ENCODE measurements around the gene SPSB3. TPM values are rescaled to one million over a fixed set of nuclear protein-coding genes. Genes with fewer than 3 reads are reported as not detected.

Gene SPSB3
- total RNA-seq, 1 donor from 2014 or later: 51.2 TPM

- Mint-ChIP-seq H3K36me3 (no peaks in the 10 kb centered on the region), H3K27ac (no peak overlapping the region), H3K9me3 (no peaks in the 10 kb centered on the region), H3K27me3 (no peaks in the 10 kb centered on the region), H3K4me3 (no peak overlapping the region), H3K4me1 (ENCODE audit: unreplicated experiment) (no peaks in the 10 kb centered on the region)
- DNase-seq (ENCODE audit: extremely low spot score, unreplicated experiment): no peak
- no peak for TF ChIP-seq CTCF (conservative IDR thresholded peaks at IDR 0.05)
These were observed 22.9 kb downstream of the SPSB3 start for GRCh38 chr16:1759511-1759910.

- Mint-ChIP-seq H3K9me3 (no peaks in the 10 kb centered on the region), H3K36me3 (no peaks in the 10 kb centered on the region), H3K4me1 (ENCODE audit: unreplicated experiment) (no peaks in the 10 kb centered on the region), H3K27ac (no peak overlapping the region), H3K4me3 (no peak overlapping the region), H3K27me3 (no peaks in the 10 kb centered on the region)
- no peak for TF ChIP-seq CTCF (conservative IDR thresholded peaks at IDR 0.05)
- DNase-seq (ENCODE audit: extremely low spot score, unreplicated experiment): no peak
These were observed 23.4 kb downstream of the SPSB3 start for GRCh38 chr16:1758923-1759322.

- Mint-ChIP-seq H3K27ac (no peak overlapping the region), H3K4me3 (no peak overlapping the region), H3K9me3 (no peaks in the 10 kb centered on the region), H3K27me3 (no peaks in the 10 kb centered on the region), H3K4me1 (ENCODE audit: unreplicated experiment) (no peaks in the 10 kb centered on the region), H3K36me3 (no peaks in the 10 kb centered on the region)
- no peak for DNase-seq (ENCODE audit: extremely low spot score, unreplicated experiment)
- no peak for TF ChIP-seq CTCF (conservative IDR thresholded peaks at IDR 0.05)
These were observed 24.5 kb downstream of the SPSB3 start for GRCh38 chr16:1757714-1758461.

- H3K36me3 Mint-ChIP-seq: no peaks in the 10 kb centered on the region
- no peak for TF ChIP-seq CTCF (conservative IDR thresholded peaks at IDR 0.05)
- no peaks in the 10 kb centered on the region for H3K9me3 Mint-ChIP-seq
- no peak overlapping the region for H3K4me3 Mint-ChIP-seq
- peak overlapping the region; percentile 69 for H3K27ac Mint-ChIP-seq
- no peaks in the 10 kb centered on the region for H3K4me1 Mint-ChIP-seq (ENCODE audit: unreplicated experiment)
- no peak for DNase-seq (ENCODE audit: extremely low spot score, unreplicated experiment)
- no peaks in the 10 kb centered on the region for H3K27me3 Mint-ChIP-seq
These were observed 28.2 kb downstream of the SPSB3 start for GRCh38 chr16:1754204-1754603.

- H3K36me3 Mint-ChIP-seq: no peaks in the 10 kb centered on the region
- H3K27ac Mint-ChIP-seq: no peak overlapping the region
- DNase-seq (ENCODE audit: extremely low spot score, unreplicated experiment): no peak
- no peaks in the 10 kb centered on the region for H3K4me1 Mint-ChIP-seq (ENCODE audit: unreplicated experiment)
- H3K9me3 Mint-ChIP-seq: no peaks in the 10 kb centered on the region
- no peak overlapping the region for H3K4me3 Mint-ChIP-seq
- no peaks in the 10 kb centered on the region for H3K27me3 Mint-ChIP-seq
- TF ChIP-seq CTCF (conservative IDR thresholded peaks at IDR 0.05): no peak
These were observed 29.5 kb downstream of the SPSB3 start for GRCh38 chr16:1752853-1753252.
